Sigmoid colon (tissue), 7 donors: ENCODE results near the gene EIF3L. TPM values are rescaled to one million over a fixed set of nuclear protein-coding genes. Genes with fewer than 3 reads are reported as not detected.
A peak's percentile ranks its signal among the peaks of the same experiment; 100 is the strongest.

ENCODE experiments used
- DNase-seq: peaks from one replicate; pipeline ENCODE4 v3.0.0-alpha.2; 2019
- H3K27ac ChIP-seq, 4 donors: fragments of 200-600 bp; sonication (generic); one replicate each; pipeline ENCODE4 v1.5.1; 2016 to 2019; ENCODE audit warnings: mild to moderate bottlenecking in 1 of 4
- H3K27me3 ChIP-seq, 3 donors: fragments of 200-600 bp; sonication (generic); one replicate each; pipeline ENCODE4 v1.5.1; 2019; ENCODE audit warnings: mild to moderate bottlenecking in 1 of 3
- H3K36me3 ChIP-seq, 4 donors: fragments of 200-600 bp; sonication (generic); one replicate each; pipeline ENCODE4 v1.5.1; 2016 to 2019
- H3K4me1 ChIP-seq, 4 donors: fragments of 200-600 bp; sonication (generic); one replicate each; pipeline ENCODE4 v1.5.1; 2017 to 2019
- H3K4me3 ChIP-seq, 4 donors: fragments of 200-600 bp; sonication (generic); one replicate each; pipeline ENCODE4 v1.5.1; 2017 to 2019; ENCODE audit warnings: mild to moderate bottlenecking in 2 of 4, moderate library complexity in 1 of 4
- H3K9me3 ChIP-seq, 4 donors: fragments of 200-600 bp in 3 of 4; sonication (generic) in 3 of 4; one replicate each; pipeline versions ENCODE4 v1.5.1 to v1.6.1; 2013 to 2019
- EP300 ChIP-seq, 4 donors: sonication (generic); formaldehyde crosslinking; IDR thresholded peaks; one replicate each; pipeline ENCODE4 v1.6.1; 2017; ENCODE audit warnings: antibody characterized with exemption in 4 of 4
- POLR2A ChIP-seq, 2 donors: fragments of 450-650 bp; IDR thresholded peaks; one replicate each; pipeline ENCODE4 v1.6.1; 2016; ENCODE audit warnings: antibody characterized with exemption in 2 of 2, mild to moderate bottlenecking in 2 of 2, moderate library complexity in 2 of 2
- POLR2AphosphoS5 ChIP-seq, 4 donors: sonication (generic); formaldehyde crosslinking; IDR thresholded peaks; one replicate each; pipeline ENCODE4 v1.6.1; 2017; ENCODE audit warnings: antibody characterized with exemption in 4 of 4
- WGBS, 2 donors: extraction: QIAGEN DNeasy Blood & Tissue Kit; methylation state at CpG; one replicate each; pipeline ENCODE4 v1.1.7; 2013; 5-methylcytosine and 5-hydroxymethylcytosine counted together
- intact Hi-C: fragments of 100-400 bp; cut with DNase I; formaldehyde crosslinking; loops from one replicate; pipeline ENCODE4 v1.15.1; 2023
- polyA plus RNA-seq, 3 donors: library from polyadenylated mRNA; stranded (reverse); fragments of 200-250 nt; gene quantifications; one replicate each; pipeline ENCODE4 v1.2.3, GENCODE V29; 2013
- total RNA-seq, 4 donors: library from RNA; depleted of rRNA; stranded (reverse); fragments of >200 nt; gene quantifications; one replicate each; pipeline ENCODE4 v1.1.0, GENCODE V29; 2016
- TF ChIP-seq, protein P1 (sequence below), 4 experiments: fragments of 450-650 bp in 3 of 4; fragments of 200-600 bp in 1 of 4; IDR thresholded peaks; one replicate each; pipeline ENCODE4 v1.5.1; 2016 to 2019; ENCODE audit warnings: antibody characterized with exemption in 4 of 4, mild to moderate bottlenecking in 3 of 4, moderate library complexity in 2 of 4
- donor health status: healthy with polysubstance abuse.
- donor health status: Bipolar disorder and iron deficiency.
- donor health status: healthy.

EIF3L gene
- total and polyA plus RNA-seq, 7 donors = 198 to 628 (median 366) TPM

GRCh38 chr22:37926358-37926757 is 77.1 kb downstream of the EIF3L start:
- H3K4me3 ChIP-seq = no peak overlapping the region
- H3K27ac ChIP-seq = peak overlapping the region; percentile 27 to 97 (median 71)
- 93 to 94% methylated on average over 7 of the region's 7 CpGs for WGBS, 2 donors
- no peak for DNase-seq
- no peak for TF ChIP-seq POLR2AphosphoS5 (IDR thresholded peaks at IDR 0.05)
- TF ChIP-seq, protein P1, sequence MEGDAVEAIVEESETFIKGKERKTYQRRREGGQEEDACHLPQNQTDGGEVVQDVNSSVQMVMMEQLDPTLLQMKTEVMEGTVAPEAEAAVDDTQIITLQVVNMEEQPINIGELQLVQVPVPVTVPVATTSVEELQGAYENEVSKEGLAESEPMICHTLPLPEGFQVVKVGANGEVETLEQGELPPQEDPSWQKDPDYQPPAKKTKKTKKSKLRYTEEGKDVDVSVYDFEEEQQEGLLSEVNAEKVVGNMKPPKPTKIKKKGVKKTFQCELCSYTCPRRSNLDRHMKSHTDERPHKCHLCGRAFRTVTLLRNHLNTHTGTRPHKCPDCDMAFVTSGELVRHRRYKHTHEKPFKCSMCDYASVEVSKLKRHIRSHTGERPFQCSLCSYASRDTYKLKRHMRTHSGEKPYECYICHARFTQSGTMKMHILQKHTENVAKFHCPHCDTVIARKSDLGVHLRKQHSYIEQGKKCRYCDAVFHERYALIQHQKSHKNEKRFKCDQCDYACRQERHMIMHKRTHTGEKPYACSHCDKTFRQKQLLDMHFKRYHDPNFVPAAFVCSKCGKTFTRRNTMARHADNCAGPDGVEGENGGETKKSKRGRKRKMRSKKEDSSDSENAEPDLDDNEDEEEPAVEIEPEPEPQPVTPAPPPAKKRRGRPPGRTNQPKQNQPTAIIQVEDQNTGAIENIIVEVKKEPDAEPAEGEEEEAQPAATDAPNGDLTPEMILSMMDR (IDR thresholded peaks at IDR 0.05) = no peak
- TF ChIP-seq POLR2A (IDR thresholded peaks at IDR 0.05) = no peak
- no peak for TF ChIP-seq EP300 (IDR thresholded peaks at IDR 0.05)
- intact Hi-C loops = no loop called here
- no peaks in the 10 kb centered on the region for H3K27me3 ChIP-seq
- H3K4me1 ChIP-seq = peaks cover 0 to 66% (median 54%) of the 10 kb centered on the region in 4 donors
- H3K36me3 ChIP-seq = peaks cover 52 to 99% (median 73%) of the 10 kb centered on the region in 4 donors
- no peaks in the 10 kb centered on the region for H3K9me3 ChIP-seq

GRCh38 chr22:37926771-37927636 is 77.8 kb downstream of the EIF3L start:
- Histone ChIP-seq H3K4me3 (no peak overlapping the region), H3K27me3 (no peaks in the 10 kb centered on the region), H3K36me3 (peaks cover 56 to 99% (median 71%) of the 10 kb centered on the region in 4 donors), H3K4me1 (peaks cover 0 to 65% (median 51%) of the 10 kb centered on the region in 4 donors), H3K27ac (peak overlapping the region; percentile 27 to 97 (median 71)), H3K9me3 (no peaks in the 10 kb centered on the region)
- TF ChIP-seq POLR2AphosphoS5 (IDR thresholded peaks at IDR 0.05) = no peak
- TF ChIP-seq EP300 (IDR thresholded peaks at IDR 0.05) = no peak
- TF ChIP-seq, protein P1 (IDR thresholded peaks at IDR 0.05) = no peak
- WGBS, 2 donors = 94 to 96% methylated on average over 32 of the region's 32 CpGs
- intact Hi-C loops = no loop called here
- DNase-seq = no peak

DNA sequence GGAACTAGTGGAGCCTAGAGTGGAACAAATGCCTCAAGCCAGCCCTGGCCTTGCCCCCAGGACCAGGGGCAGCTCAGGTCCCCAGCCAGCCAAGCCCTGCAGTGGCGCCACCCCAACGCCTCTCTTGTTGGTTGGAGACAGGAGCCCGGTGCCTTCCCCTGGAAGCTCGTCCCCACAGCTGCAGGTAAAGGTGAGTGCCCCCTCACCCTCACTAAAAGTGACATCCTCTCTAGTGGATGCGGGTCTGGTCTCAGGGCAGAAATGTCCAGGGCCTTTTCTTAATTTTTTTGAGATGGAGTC is 78.4 kb downstream of the EIF3L start:
- Histone ChIP-seq H3K27me3 (no peaks in the 10 kb centered on the region), H3K27ac (peak overlapping the region in 3 of 4 donors; percentile 58 to 97 (median 84)), H3K9me3 (no peaks in the 10 kb centered on the region), H3K36me3 (peaks cover 59 to 100% (median 75%) of the 10 kb centered on the region in 4 donors), H3K4me3 (no peak overlapping the region), H3K4me1 (peaks cover 0 to 69% (median 53%) of the 10 kb centered on the region in 4 donors)
- peak in 1 of 4 donors; percentile 2 for TF ChIP-seq POLR2AphosphoS5 (IDR thresholded peaks at IDR 0.05)
- TF ChIP-seq, protein P1 (IDR thresholded peaks at IDR 0.05) = no peak
- WGBS, 2 donors = 95 to 96% methylated on average over 5 of the region's 5 CpGs
- intact Hi-C loops = no loop called here
- DNase-seq = no peak

DNA sequence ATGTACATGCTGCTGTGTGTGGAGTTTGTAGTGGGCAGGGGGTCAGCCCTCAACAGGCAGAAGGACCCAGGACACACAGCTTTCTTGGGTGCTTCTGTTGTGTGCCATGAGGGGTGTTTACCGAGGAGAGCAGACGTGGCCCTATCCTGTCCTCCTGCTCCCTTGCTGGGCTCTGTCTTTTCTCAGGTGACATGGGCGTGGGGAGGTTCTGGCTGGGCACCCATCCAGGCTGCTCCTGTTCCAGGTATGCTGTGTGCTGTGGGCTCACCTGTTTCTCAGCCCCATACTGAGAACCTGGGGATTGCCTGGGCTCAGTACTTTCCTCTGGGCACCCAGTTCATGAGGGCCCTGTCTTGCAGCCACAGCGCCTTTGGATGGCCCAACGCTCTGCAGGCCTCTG is 80.2 kb downstream of the EIF3L start:
- peaks cover 59 to 88% (median 71%) of the 10 kb centered on the region in 4 donors for H3K36me3 ChIP-seq
- 65 to 91% methylated on average over 5 of the region's 5 CpGs for WGBS, 2 donors
- H3K9me3 ChIP-seq = no peaks in the 10 kb centered on the region
- DNase-seq = no peak
- intact Hi-C loops = no loop called here
- H3K4me1 ChIP-seq = peaks cover 0 to 83% (median 69%) of the 10 kb centered on the region in 4 donors
- peak overlapping the region; percentile 63 to 97 (median 80) for H3K27ac ChIP-seq
- no peaks in the 10 kb centered on the region for H3K27me3 ChIP-seq
- TF ChIP-seq POLR2A (IDR thresholded peaks at IDR 0.05) (no peak), POLR2AphosphoS5 (IDR thresholded peaks at IDR 0.05) (no peak), EP300 (IDR thresholded peaks at IDR 0.05) (no peak)
- TF ChIP-seq, protein P1 (IDR thresholded peaks at IDR 0.05) = no peak
- H3K4me3 ChIP-seq = no peak overlapping the region
